GM12875 (cell line): Measurements from ENCODE around the gene MAP3K13.
A peak's percentile ranks its signal among the peaks of the same experiment; 100 is the strongest.

Source experiments
- H3K4me3 ChIP-seq: one replicate; pipeline ENCODE4 v1.5.1; 2011; ENCODE audit warnings: low read depth, low read length, control low read depth
- TF ChIP-seq, protein P1 (sequence below): IDR thresholded peaks from 2 replicates; pipeline ENCODE4 v1.5.1; 2011; ENCODE audit warnings: low read depth, mild to moderate bottlenecking, control low read depth, inconsistent platforms, low read length, moderate library complexity, borderline replicate concordance; ENCODE audit not compliant: insufficient read depth

The MAP3K13 gene, protein sequence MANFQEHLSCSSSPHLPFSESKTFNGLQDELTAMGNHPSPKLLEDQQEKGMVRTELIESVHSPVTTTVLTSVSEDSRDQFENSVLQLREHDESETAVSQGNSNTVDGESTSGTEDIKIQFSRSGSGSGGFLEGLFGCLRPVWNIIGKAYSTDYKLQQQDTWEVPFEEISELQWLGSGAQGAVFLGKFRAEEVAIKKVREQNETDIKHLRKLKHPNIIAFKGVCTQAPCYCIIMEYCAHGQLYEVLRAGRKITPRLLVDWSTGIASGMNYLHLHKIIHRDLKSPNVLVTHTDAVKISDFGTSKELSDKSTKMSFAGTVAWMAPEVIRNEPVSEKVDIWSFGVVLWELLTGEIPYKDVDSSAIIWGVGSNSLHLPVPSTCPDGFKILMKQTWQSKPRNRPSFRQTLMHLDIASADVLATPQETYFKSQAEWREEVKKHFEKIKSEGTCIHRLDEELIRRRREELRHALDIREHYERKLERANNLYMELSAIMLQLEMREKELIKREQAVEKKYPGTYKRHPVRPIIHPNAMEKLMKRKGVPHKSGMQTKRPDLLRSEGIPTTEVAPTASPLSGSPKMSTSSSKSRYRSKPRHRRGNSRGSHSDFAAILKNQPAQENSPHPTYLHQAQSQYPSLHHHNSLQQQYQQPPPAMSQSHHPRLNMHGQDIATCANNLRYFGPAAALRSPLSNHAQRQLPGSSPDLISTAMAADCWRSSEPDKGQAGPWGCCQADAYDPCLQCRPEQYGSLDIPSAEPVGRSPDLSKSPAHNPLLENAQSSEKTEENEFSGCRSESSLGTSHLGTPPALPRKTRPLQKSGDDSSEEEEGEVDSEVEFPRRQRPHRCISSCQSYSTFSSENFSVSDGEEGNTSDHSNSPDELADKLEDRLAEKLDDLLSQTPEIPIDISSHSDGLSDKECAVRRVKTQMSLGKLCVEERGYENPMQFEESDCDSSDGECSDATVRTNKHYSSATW

DNA sequence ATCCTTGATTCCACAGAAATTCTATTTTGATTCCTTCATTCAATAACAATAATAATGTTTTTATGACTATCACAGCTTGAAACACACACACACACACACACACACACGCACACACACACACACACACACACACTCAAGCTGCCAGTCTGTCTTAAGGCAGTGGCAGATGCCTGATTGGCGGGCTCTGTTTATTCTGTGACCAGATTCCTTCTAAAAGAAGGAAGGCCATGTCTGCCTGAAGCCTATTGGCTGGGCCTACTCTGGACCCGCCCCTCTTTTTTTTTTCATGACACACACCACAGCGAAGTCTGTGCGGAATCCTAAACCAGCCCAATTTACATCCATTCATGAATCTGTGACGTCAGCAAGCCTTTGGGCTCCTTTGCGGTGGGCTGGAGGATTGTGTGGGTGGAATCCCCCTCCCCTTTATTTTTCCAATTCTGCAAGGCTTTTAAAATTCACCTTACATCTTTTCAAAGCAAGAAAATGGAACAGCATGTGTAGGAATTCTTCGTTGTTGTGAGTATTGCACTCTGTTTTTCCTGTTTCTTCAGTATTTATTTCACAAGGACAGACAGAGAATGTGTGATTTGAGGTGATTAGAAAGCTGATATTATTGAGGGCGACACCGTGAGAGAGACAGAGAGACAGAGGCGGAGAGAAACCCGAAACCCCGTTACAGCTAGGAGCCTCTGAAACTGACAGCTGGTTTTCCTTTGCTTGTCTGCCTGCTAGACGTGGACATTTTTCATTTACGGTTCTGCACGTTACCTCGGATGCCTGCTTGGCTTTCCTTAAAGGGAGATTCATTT, at the start of gene MAP3K13:
MAP3K13 (plus strand) TSS at position 287 of the 812 bp plus-strand sequence. CDS start 65,446 bp downstream, outside the sequence.
- H3K4me3 ChIP-seq, result peak within 1 kb of the TSS; percentile 75
- TF ChIP-seq, protein P1, sequence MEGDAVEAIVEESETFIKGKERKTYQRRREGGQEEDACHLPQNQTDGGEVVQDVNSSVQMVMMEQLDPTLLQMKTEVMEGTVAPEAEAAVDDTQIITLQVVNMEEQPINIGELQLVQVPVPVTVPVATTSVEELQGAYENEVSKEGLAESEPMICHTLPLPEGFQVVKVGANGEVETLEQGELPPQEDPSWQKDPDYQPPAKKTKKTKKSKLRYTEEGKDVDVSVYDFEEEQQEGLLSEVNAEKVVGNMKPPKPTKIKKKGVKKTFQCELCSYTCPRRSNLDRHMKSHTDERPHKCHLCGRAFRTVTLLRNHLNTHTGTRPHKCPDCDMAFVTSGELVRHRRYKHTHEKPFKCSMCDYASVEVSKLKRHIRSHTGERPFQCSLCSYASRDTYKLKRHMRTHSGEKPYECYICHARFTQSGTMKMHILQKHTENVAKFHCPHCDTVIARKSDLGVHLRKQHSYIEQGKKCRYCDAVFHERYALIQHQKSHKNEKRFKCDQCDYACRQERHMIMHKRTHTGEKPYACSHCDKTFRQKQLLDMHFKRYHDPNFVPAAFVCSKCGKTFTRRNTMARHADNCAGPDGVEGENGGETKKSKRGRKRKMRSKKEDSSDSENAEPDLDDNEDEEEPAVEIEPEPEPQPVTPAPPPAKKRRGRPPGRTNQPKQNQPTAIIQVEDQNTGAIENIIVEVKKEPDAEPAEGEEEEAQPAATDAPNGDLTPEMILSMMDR, result no peak

DNA sequence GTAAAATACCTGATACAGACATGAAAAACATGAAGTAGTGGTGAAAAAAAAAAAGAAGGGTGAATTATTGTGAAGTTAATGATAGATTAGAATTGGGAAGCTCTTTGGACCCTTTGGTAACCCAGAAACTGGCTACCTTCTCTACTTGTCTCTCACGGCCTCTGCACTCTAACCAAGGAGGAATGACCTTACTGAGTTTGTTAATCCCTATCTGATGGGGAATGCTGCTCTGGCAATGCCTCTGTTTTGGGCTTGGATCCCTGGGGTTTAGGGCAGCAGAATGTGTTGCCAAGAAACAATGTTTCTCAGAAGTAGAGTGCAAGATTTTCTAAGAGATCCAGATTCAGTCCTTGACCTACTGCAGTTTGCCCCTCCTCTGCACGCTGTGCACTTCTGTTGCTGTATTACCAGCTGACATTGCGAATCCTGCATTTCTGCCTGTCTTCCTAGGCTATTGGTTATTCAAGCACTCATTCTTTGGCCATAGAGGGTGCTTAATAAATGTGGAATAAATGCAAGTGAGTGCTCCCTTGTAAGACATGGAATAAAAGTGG, 49.2 kb upstream of the MAP3K13 start:
- TF ChIP-seq, protein P1, result no peak
- no peak overlapping the region for H3K4me3 ChIP-seq

DNA sequence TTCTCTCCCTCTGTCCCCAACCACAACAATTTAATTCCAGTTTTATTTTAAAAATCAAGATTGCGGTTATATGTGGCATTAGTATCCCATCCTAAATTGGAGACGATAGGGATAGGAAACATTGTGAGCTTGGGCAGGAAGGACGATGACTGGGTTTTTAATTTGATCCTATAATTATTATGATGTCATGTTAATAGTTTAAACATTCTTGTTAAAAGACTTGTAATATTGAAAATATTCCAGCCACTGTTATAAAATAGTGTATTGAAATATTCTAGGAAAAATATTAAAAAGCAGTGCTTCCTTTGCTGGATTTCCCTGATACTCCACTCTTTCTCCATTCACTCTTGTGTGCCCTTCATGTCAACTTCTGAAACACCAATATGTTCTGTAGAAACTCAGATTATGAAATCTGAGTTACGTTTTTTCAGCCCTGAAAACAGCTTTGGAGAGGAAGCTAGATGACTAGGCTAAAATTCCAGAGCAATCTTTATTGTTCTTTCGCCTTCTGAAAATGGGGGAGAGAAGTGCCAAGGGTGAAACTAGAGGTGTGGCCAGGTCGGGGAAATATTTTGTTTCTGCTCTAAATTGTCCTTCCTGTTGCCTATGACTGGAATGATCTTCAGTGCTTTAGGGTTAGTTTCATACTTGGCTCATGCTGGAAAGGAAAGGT, 46.1 kb upstream of the MAP3K13 start:
- TF ChIP-seq, protein P1, result no peak
- no peak overlapping the region for H3K4me3 ChIP-seq

DNA sequence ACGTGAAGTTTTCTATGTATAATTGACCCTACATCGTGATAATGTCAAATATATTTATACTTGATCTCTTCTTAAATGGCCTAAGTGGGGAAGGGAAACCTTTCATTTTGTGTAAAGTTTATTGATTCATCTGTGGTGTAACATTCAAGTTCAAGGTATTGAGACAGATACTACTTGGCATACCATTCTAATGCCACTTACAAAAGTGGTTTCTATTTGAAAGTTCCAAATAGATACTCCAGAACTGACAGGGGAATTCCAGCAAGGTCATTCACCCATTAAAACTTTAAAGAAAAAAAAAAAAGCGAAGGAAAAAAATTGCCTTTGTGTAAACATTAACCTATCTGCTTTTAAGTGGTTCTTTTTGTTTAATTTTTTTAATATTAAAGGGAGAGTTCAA, 45.3 kb upstream of the MAP3K13 start:
- no peak overlapping the region for H3K4me3 ChIP-seq
- TF ChIP-seq, protein P1, result no peak

DNA sequence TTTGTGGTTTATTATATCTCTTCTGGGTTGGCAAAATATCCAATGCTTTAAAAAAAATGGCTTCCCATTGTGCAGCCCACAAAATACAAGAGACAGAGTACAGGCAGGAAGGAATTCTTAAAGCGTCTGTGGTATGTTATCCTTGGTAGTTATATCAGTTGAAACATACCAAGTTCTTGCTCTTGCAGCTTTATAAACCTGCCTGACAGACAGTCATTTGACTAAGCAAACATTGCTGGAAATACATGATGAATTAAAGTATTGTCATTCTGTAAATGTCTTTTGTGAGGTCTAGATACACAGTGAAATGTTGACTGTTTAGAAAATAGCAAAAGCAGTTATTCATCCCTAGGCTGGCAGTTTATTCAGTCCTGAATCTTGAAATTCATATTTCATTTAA, 44.8 kb upstream of the MAP3K13 start:
- no peak overlapping the region for H3K4me3 ChIP-seq
- TF ChIP-seq, protein P1, result no peak

DNA sequence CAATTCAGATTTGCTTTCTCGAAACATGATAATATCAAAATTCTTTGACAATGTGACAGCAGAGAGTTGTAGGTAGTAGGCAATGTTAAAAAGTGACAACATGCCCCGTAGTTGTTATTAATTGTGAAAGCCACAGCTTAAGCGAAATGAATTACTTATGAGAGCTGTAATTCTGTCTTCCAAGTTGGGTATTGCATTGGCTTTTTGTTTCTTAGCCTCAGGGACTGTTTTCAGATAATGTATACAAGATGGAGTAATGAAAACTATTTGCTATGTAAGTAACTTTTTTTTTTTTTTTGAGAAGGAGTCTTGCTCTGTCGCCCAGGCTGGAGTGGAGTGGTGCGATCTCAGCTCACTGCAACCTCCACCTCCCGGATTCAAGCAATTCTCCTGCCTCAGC, 43.1 kb upstream of the MAP3K13 start:
- no peak overlapping the region for H3K4me3 ChIP-seq
- TF ChIP-seq, protein P1, result no peak
